Smooth muscle cell (in vitro differentiated cells): ENCODE data around the gene HPS6. TPM values are rescaled to one million over a fixed set of nuclear protein-coding genes. Genes with fewer than 3 reads are reported as not detected.

ENCODE experiments used
- DNase-seq: peaks from one replicate; lab custom pipeline; 2025; ENCODE audit not compliant: unreplicated experiment; lab: John Stamatoyannopoulos, UW
- H2AFZ ChIP-seq: fragments of 200-600 bp; sonication (generic); 2 replicates; pipeline ENCODE4 v1.6.0; 2016; ENCODE audit warnings: antibody characterized with exemption, low read depth, mild to moderate bottlenecking
- H3F3A ChIP-seq: fragments of 200-600 bp; sonication (generic); 2 replicates; pipeline ENCODE4 v1.6.0; 2017; ENCODE audit warnings: antibody characterized with exemption, low read depth
- H3K27ac ChIP-seq: fragments of 200-600 bp; sonication (generic); 2 replicates; pipeline ENCODE4 v1.5.1; 2016; ENCODE audit warnings: low read depth, mild to moderate bottlenecking
- H3K27me3 ChIP-seq: fragments of 200-600 bp; sonication (generic); 2 replicates; pipeline ENCODE4 v1.6.1; 2016; ENCODE audit warnings: low read depth, mild to moderate bottlenecking
- H3K36me3 ChIP-seq: fragments of 200-600 bp; sonication (generic); 2 replicates; pipeline ENCODE4 v1.5.1; 2016; ENCODE audit warnings: low read depth
- H3K4me1 ChIP-seq: fragments of 200-600 bp; sonication (generic); 2 replicates; pipeline ENCODE4 v1.5.1; 2016; ENCODE audit warnings: low read depth
- H3K4me2 ChIP-seq: fragments of 200-600 bp; sonication (generic); 2 replicates; pipeline ENCODE4 v1.6.0; 2016; ENCODE audit warnings: mild to moderate bottlenecking
- H3K4me3 ChIP-seq: fragments of 200-600 bp; sonication (generic); 2 replicates; pipeline ENCODE4 v1.5.1; 2016; ENCODE audit warnings: mild to moderate bottlenecking
- H3K79me2 ChIP-seq: fragments of 200-600 bp; sonication (generic); 2 replicates; pipeline ENCODE4 v1.6.0; 2016; ENCODE audit warnings: low read depth, mild to moderate bottlenecking
- H3K9ac ChIP-seq: fragments of 200-600 bp; sonication (generic); 2 replicates; pipeline ENCODE4 v1.6.0; 2016; ENCODE audit warnings: low read depth
- H3K9me3 ChIP-seq: fragments of 200-600 bp; sonication (generic); replicated peaks from 2 replicates; pipeline ENCODE4 v1.5.1; 2016; ENCODE audit warnings: low read depth
- H4K20me1 ChIP-seq: fragments of 200-600 bp; sonication (generic); 2 replicates; pipeline ENCODE4 v1.6.0; 2016; ENCODE audit warnings: low read depth
- WGBS: methylation state at CpG from one replicate; pipeline ENCODE4 v1.1.7; 2016; ENCODE audit warnings: low lambda C conversion rate; 5-methylcytosine and 5-hydroxymethylcytosine counted together
- polyA plus RNA-seq: library from polyadenylated mRNA; unstranded; fragments of >200 nt; fragmentation: Nextera tagmentation; extraction: Ambion mirVana; gene quantifications from 2 replicates; pipeline ENCODE4 v1.2.1, GENCODE V29; 2016
- small RNA-seq: library from RNA; depleted of rRNA; stranded (forward); fragments of <200 nt; gene quantifications from one replicate; pipeline ENCODE3, GENCODE V24; 2014
- total RNA-seq: library from RNA; depleted of rRNA; stranded (reverse); fragments of >200 nt; gene quantifications from 2 replicates; pipeline ENCODE4 v1.2.3, GENCODE V29; 2014
- TF ChIP-seq, protein P1 (sequence below): fragments of 200-600 bp; sonication (generic); IDR thresholded peaks from 2 replicates; pipeline ENCODE4 v1.5.1; 2017; ENCODE audit warnings: borderline replicate concordance, mild to moderate bottlenecking, antibody characterized with exemption; ENCODE audit not compliant: insufficient read depth, poor library complexity, severe bottlenecking

Gene HPS6
- total and polyA plus RNA-seq, 2 experiments from 2014 or later, result 11.9 to 14.3 TPM

DNA sequence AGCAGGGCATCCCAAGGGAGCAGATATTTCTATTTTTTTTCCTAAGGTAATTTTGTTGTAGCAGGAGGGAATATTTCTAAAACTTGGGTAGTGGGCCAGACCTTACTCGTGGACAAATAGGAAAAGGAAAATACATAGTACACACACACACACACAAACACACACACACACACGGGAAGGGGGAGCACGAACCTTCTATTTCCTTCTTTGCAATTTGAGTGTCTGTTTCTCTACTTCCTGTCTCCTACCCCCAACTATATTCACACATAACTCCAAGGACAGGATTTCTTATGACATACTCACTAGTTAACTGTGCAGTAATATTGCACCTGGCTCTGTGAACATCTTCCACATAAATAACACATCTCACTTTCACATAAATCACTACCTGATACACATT is 50.6 kb downstream of the HPS6 start:
- TF ChIP-seq, protein P1, sequence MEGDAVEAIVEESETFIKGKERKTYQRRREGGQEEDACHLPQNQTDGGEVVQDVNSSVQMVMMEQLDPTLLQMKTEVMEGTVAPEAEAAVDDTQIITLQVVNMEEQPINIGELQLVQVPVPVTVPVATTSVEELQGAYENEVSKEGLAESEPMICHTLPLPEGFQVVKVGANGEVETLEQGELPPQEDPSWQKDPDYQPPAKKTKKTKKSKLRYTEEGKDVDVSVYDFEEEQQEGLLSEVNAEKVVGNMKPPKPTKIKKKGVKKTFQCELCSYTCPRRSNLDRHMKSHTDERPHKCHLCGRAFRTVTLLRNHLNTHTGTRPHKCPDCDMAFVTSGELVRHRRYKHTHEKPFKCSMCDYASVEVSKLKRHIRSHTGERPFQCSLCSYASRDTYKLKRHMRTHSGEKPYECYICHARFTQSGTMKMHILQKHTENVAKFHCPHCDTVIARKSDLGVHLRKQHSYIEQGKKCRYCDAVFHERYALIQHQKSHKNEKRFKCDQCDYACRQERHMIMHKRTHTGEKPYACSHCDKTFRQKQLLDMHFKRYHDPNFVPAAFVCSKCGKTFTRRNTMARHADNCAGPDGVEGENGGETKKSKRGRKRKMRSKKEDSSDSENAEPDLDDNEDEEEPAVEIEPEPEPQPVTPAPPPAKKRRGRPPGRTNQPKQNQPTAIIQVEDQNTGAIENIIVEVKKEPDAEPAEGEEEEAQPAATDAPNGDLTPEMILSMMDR, result no peak
- peaks cover 64% of the 10 kb centered on the region for H4K20me1 ChIP-seq
- H3K27ac ChIP-seq, result peak overlapping the region; percentile 91
- H3K9me3 ChIP-seq, result no peaks in the 10 kb centered on the region
- peaks cover 77% of the 10 kb centered on the region for H3K79me2 ChIP-seq
- no peak for DNase-seq
- WGBS, result 31% methylated on average over 3 of the region's 3 CpGs
- no peaks in the 10 kb centered on the region for H3K27me3 ChIP-seq
- peak overlapping the region; percentile 90 for H3K4me3 ChIP-seq
- no peak overlapping the region for H3K9ac ChIP-seq
- H2AFZ ChIP-seq, result no peak overlapping the region
- H3K36me3 ChIP-seq, result no peaks in the 10 kb centered on the region
- peak overlapping the region; percentile 97 for H3K4me2 ChIP-seq
- H3K4me1 ChIP-seq, result peaks cover 53% of the 10 kb centered on the region
- peaks cover 23% of the 10 kb centered on the region for H3F3A ChIP-seq

DNA sequence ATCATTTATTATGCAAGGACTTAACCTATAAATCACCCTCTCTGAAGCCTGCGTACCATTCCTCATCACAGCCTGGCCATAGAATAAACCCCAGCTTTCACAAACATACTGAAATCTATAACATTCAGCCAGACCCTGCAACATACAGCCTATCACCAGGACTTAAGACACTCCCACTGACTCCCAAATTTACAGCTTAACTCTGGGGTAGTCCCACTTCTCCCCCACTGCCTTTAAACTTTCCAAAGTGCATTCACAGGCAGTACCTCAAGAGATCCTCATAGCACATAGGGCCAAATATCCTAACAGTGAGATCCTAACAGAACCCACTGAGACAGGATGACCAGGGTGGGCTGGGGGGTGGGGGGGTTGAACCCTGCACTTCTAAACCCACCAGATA is 51.5 kb downstream of the HPS6 start:
- Histone ChIP-seq H3K9ac (no peak overlapping the region), H3K27ac (peak overlapping the region; percentile 91), H4K20me1 (peaks cover 55% of the 10 kb centered on the region), H3F3A (peaks cover 23% of the 10 kb centered on the region), H3K4me1 (peaks cover 59% of the 10 kb centered on the region), H3K36me3 (no peaks in the 10 kb centered on the region), H2AFZ (no peak overlapping the region), H3K27me3 (no peaks in the 10 kb centered on the region), H3K4me3 (peak overlapping the region; percentile 74), H3K79me2 (peaks cover 74% of the 10 kb centered on the region), H3K9me3 (no peaks in the 10 kb centered on the region), H3K4me2 (peak overlapping the region; percentile 85)
- 71% methylated on average over 1 of the region's 1 CpG for WGBS
- TF ChIP-seq, protein P1, result no peak
- no peak for DNase-seq

Small RNAs within 50 kb of the gene (small RNA-seq; reads per million reads assigned to genes)
- gene AL500527.1 (0.42 reads per million, percentile 13 among the genes with 10 or more reads in this experiment), gene AL500527.2 (not detected)

Other genes starting within 250 kb of the HPS6 start
- gene OGA, start 246.9 kb upstream of the HPS6 start, total RNA-seq, result 98.6 and 135 TPM in 2 replicates
- 54.8 and 78.5 TPM in 2 replicates for gene OGA, start 246.9 kb upstream of the HPS6 start, polyA plus RNA-seq
- gene KCNIP2, start 221.5 kb upstream of the HPS6 start, total RNA-seq, result 1.3 and 3.9 TPM in 2 replicates
- gene KCNIP2, start 221.5 kb upstream of the HPS6 start, polyA plus RNA-seq, result 0.70 and 0.87 TPM in 2 replicates
- gene ARMH3, start 9.2 kb upstream of the HPS6 start, total RNA-seq, result 6.5 and 7.6 TPM in 2 replicates
- gene ARMH3, start 9.2 kb upstream of the HPS6 start, polyA plus RNA-seq, result 10.8 and 12.4 TPM in 2 replicates
- 52.5 and 56.3 TPM in 2 replicates for gene LDB1, start 55.0 kb downstream of the HPS6 start, total RNA-seq
- 34.4 and 42.9 TPM in 2 replicates for gene LDB1, start 55.0 kb downstream of the HPS6 start, polyA plus RNA-seq
- gene PPRC1, start 67.7 kb downstream of the HPS6 start, total RNA-seq, result 22.2 and 38.1 TPM in 2 replicates
- gene PPRC1, start 67.7 kb downstream of the HPS6 start, polyA plus RNA-seq, result 36.0 and 39.0 TPM in 2 replicates
- gene NOLC1, start 87.0 kb downstream of the HPS6 start, total RNA-seq, result 41.2 and 50.5 TPM in 2 replicates
- gene NOLC1, start 87.0 kb downstream of the HPS6 start, polyA plus RNA-seq, result 44.4 and 46.6 TPM in 2 replicates
- gene ELOVL3, start 160.9 kb downstream of the HPS6 start, total RNA-seq, result 0.63 and 1.5 TPM in 2 replicates
- gene ELOVL3, start 160.9 kb downstream of the HPS6 start, polyA plus RNA-seq, result 1.1 and 1.2 TPM in 2 replicates
- gene PITX3, start 176.2 kb downstream of the HPS6 start, total RNA-seq, result not detected in 2 replicates
- 2.0 TPM in 2 replicates for gene PITX3, start 176.2 kb downstream of the HPS6 start, polyA plus RNA-seq
- gene GBF1, start 180.2 kb downstream of the HPS6 start, total RNA-seq, result 53.5 and 56.4 TPM in 2 replicates
- gene GBF1, start 180.2 kb downstream of the HPS6 start, polyA plus RNA-seq, result 44.4 and 52.8 TPM in 2 replicates